Endothelial cell of umbilical vein (primary cell): ENCODE results near the gene DST. TPM values are rescaled to one million over a fixed set of nuclear protein-coding genes. Genes with fewer than 3 reads are reported as not detected.

Source experiments
- BruUV-seq: library from RNA; stranded (reverse); fragments of 400-500 nt; replicated peaks from 2 replicates; lab custom pipeline; 2021; lab: Mats Ljungman, UMichigan
- CTCF ChIA-PET: fragments of 300-600, 350-600 bp; sonication (Branson Sonifier 250); formaldehyde crosslinking; loops from one replicate; lab custom pipeline; 2021; ENCODE audit warnings: antibody characterized with exemption, inconsistent platforms; lab: Charles Lee
- POLR2A ChIA-PET: fragments of 300-600, 350-600 bp; sonication (Branson Sonifier 250); formaldehyde crosslinking; loops from one replicate; lab custom pipeline; 2021; ENCODE audit warnings: antibody characterized with exemption, inconsistent platforms; lab: Charles Lee
- DNase-seq: peaks from one replicate; pipeline ENCODE4 v3.0.0-alpha.2; 2011; ENCODE audit warnings: low read depth, low spot score
- FAIRE-seq: peaks from 2 replicates; lab custom pipeline; 2011; peaks lifted over from hg19 to GRCh38; lab: Jason Lieb, UNC
- H2AFZ ChIP-seq: 2 replicates; pipeline ENCODE4 v1.6.0; 2012; ENCODE audit warnings: low read depth, low read length, control low read depth, inconsistent platforms
- H3K27ac ChIP-seq: 2 replicates; pipeline ENCODE4 v1.5.1; 2011; ENCODE audit warnings: low read depth, mild to moderate bottlenecking, control low read depth, low read length, moderate library complexity; ENCODE audit not compliant: insufficient read depth
- H3K27me3 ChIP-seq, 2 experiments: 2 replicates each; pipeline versions ENCODE4 v1.6.0 to v1.6.1; 2011; ENCODE audit warnings: low read length in 2 of 2, mixed read lengths in 1 of 2; ENCODE audit not compliant: control insufficient read depth in 2 of 2, insufficient read depth in 2 of 2
- H3K36me3 ChIP-seq, 2 experiments: 2 replicates in 1 of 2; 3 replicates in 1 of 2; pipeline ENCODE4 v1.5.1; 2011; ENCODE audit warnings: low read length in 2 of 2, mild to moderate bottlenecking in 1 of 2, moderate library complexity in 1 of 2; ENCODE audit not compliant: control insufficient read depth in 2 of 2, insufficient read depth in 2 of 2; ENCODE audit errors: extremely low read depth in 1 of 2
- H3K4me1 ChIP-seq: 3 replicates; pipeline ENCODE4 v1.5.1; 2011; ENCODE audit warnings: mild to moderate bottlenecking, low read length; ENCODE audit not compliant: control insufficient read depth, insufficient read depth; ENCODE audit errors: extremely low read depth
- H3K4me2 ChIP-seq: 2 replicates; pipeline ENCODE4 v1.6.1; 2011; ENCODE audit warnings: low read length, control low read depth, mixed read lengths; ENCODE audit not compliant: insufficient read depth
- H3K4me3 ChIP-seq, 3 experiments: fragments of 200-600 bp in 1 of 3; sonication (generic), shearing (Covaris generic) in 1 of 3; replicated peaks in 1 of 3; 2 replicates each; pipeline ENCODE4 v1.5.1; 2011 to 2016; ENCODE audit warnings: control low read depth in 3 of 3, low read length in 3 of 3, mild to moderate bottlenecking in 2 of 3, inconsistent platforms in 1 of 3, low read depth in 1 of 3, moderate library complexity in 1 of 3; ENCODE audit not compliant: insufficient read depth in 1 of 3
- H3K79me2 ChIP-seq: 2 replicates; pipeline ENCODE4 v1.6.0; 2012; ENCODE audit warnings: low read length, inconsistent platforms; ENCODE audit not compliant: control insufficient read depth, insufficient read depth
- H3K9ac ChIP-seq: replicated peaks from 2 replicates; pipeline ENCODE3; 2011; ENCODE audit warnings: low read length, control low read depth; ENCODE audit not compliant: insufficient read depth; ENCODE audit errors: extremely low read depth
- H3K9me1 ChIP-seq: replicated peaks from 3 replicates; pipeline ENCODE4 v1.6.0; 2011; ENCODE audit warnings: mild to moderate bottlenecking, low read length; ENCODE audit not compliant: control insufficient read depth, insufficient read depth; ENCODE audit errors: extremely low read depth
- H3K9me3 ChIP-seq: replicated peaks from 2 replicates; pipeline ENCODE4 v1.5.1; 2012; ENCODE audit warnings: low read length, inconsistent platforms; ENCODE audit not compliant: control insufficient read depth, insufficient read depth
- H4K20me1 ChIP-seq: replicated peaks from 2 replicates; pipeline ENCODE3; 2011; ENCODE audit warnings: mild to moderate bottlenecking, low read length; ENCODE audit not compliant: control insufficient read depth, insufficient read depth; ENCODE audit errors: extremely low read depth
- EZH2 ChIP-seq: IDR thresholded peaks from 2 replicates; pipeline ENCODE4 v1.6.1; 2012; ENCODE audit warnings: borderline replicate concordance, low read depth, mild to moderate bottlenecking, moderate library complexity, low read length, inconsistent platforms; ENCODE audit not compliant: severe bottlenecking
- FOS ChIP-seq: IDR thresholded peaks from 2 replicates; pipeline ENCODE4 v1.6.1; 2011; ENCODE audit warnings: mild to moderate bottlenecking, low read length, moderate library complexity, borderline replicate concordance; ENCODE audit not compliant: insufficient read depth
- GATA2 ChIP-seq: IDR thresholded peaks from 2 replicates; pipeline ENCODE4 v1.7.0; 2011; ENCODE audit warnings: low read depth, mild to moderate bottlenecking, moderate library complexity, mixed read lengths, low read length; ENCODE audit not compliant: insufficient read length, insufficient read depth
- JUN ChIP-seq: IDR thresholded peaks from 2 replicates; pipeline ENCODE4 v1.6.1; 2011; ENCODE audit warnings: borderline replicate concordance, low read depth; ENCODE audit not compliant: insufficient read length, insufficient read depth
- MYC ChIP-seq: IDR thresholded peaks from one replicate; pipeline ENCODE4 v1.6.1; 2011; ENCODE audit warnings: mild to moderate bottlenecking, low read depth, low read length
- POLR2A ChIP-seq: IDR thresholded peaks from 2 replicates; pipeline ENCODE4 v1.6.1; 2012; ENCODE audit warnings: low read depth, mild to moderate bottlenecking, control low read depth, low read length
- POLR2AphosphoS5 ChIP-seq: IDR thresholded peaks from 2 replicates; pipeline ENCODE4 v1.6.1; 2012; ENCODE audit warnings: low read depth, mild to moderate bottlenecking, control low read depth, low read length, moderate library complexity; ENCODE audit not compliant: insufficient read depth
- dilution Hi-C: fragments of 300-500 bp; cut with MboI; formaldehyde crosslinking; loops from one replicate; pipeline ENCODE4 v1.15.0; 2019; ENCODE audit warnings: low sequenced_read_pairs; ENCODE audit not compliant: extremely low pct_ligation_motif_present
- intact Hi-C: fragments of 100-400 bp; cut with micrococcal nuclease; formaldehyde crosslinking; loops from one replicate; pipeline ENCODE4 v1.10.0; 2022
- polyA plus RNA-seq, 4 experiments: library from polyadenylated mRNA; depleted of rRNA in 3 of 4; stranded (reverse) in 3 of 4; unstranded in 1 of 4; fragments of >200 nt; gene quantifications; 2 replicates each; pipeline versions ENCODE4 v1.2.1 to v1.2.3, GENCODE V29; 2011 to 2012; ENCODE audit warnings: missing spikeins in 1 of 4
- total RNA-seq: library from RNA; stranded (reverse); gene quantifications from 2 replicates; pipeline ENCODE4 v1.2.3, GENCODE V29; 2021
- TF ChIP-seq, protein P1 (sequence below): IDR thresholded peaks from 2 replicates; pipeline ENCODE4 v1.6.1; 2011; ENCODE audit not compliant: insufficient read depth, insufficient read length
- TF ChIP-seq, protein P2 (sequence below), 2 donors: IDR thresholded peaks; 1 replicate in 1 of 2; 2 replicates in 1 of 2; pipeline ENCODE4 v1.5.1; 2011; ENCODE audit warnings: low read length in 2 of 2, mild to moderate bottlenecking in 2 of 2, moderate library complexity in 2 of 2, control low read depth in 1 of 2, inconsistent platforms in 1 of 2, low read depth in 1 of 2; ENCODE audit not compliant: insufficient read depth in 1 of 2; ENCODE audit errors: extremely low read depth in 1 of 2

The DST gene
- total and polyA plus RNA-seq, 2 donors (not counting 3 experiments of a cell fraction or from before 2014, with no cell fraction given) = 62.3 to 253 TPM

DNA sequence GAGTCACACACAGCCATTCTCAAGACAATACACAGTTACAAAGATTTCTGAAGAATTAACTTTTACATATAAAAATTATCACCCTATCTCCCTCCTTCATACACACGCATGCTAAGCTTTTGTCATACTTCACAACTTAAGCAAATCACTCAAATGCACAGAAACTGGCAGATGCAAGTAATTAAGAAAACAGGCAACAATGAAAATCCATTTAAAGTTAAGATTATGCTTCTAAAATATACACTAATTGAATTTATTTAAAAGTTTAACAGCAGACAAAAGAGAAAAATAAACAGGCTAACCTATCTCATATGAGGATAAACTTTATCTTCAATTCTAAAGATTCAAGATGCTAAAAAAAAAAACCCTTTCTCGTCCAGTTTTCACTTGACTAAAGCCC lies 68.4 kb downstream of the DST start:
- Histone ChIP-seq H3K9ac (no peak overlapping the region), H3K4me2 (no peak overlapping the region), H4K20me1 (peaks cover 2% of the 10 kb centered on the region), H3K9me1 (no peaks in the 10 kb centered on the region), H3K4me1 (peaks cover under 1% of the 10 kb centered on the region), H3K27me3 (no peaks in the 10 kb centered on the region), H3K79me2 (no peaks in the 10 kb centered on the region), H3K36me3 (peaks cover 0 to 7% of the 10 kb centered on the region in 2 experiments), H2AFZ (no peak overlapping the region), H3K27ac (no peak overlapping the region), H3K4me3 (no peak overlapping the region), H3K9me3 (no peaks in the 10 kb centered on the region)
- DNase-seq (no peak), FAIRE-seq (no peak)
- no TSS peak for BruUV-seq
- TF ChIP-seq FOS = peak; percentile 20
- TF ChIP-seq, protein P1, sequence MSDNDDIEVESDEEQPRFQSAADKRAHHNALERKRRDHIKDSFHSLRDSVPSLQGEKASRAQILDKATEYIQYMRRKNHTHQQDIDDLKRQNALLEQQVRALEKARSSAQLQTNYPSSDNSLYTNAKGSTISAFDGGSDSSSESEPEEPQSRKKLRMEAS = no peak
- dilution Hi-C loops (no loop called here), intact Hi-C loops (no loop called here)
- ChIA-PET POLR2A (interaction anchor here (0.7 kb wide), 1 partner anchor 50 kb away, joined by 3 read pairs; no protein-coding TSS in a partner anchor), CTCF (no interaction called here)

DNA sequence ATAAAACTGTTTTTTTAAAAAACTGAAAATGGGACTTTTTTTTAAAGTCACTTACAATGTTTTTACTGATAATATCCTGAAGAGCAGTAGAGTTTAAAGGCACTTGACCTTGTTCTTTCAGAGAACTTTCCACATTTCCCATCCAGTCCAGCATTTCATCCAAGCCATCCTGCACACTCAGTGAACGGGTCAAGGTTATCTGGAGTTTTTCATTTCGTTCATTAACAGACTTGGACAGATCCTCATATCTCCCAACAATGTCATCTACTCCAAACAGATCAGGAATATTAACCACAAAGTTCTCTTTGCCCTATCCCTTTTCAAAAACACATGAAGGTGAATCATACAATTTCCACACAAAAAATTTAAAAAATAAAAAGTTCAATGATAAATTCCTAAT lies 69.1 kb downstream of the DST start:
- H3K9me1 ChIP-seq = no peaks in the 10 kb centered on the region
- H4K20me1 ChIP-seq = peaks cover 2% of the 10 kb centered on the region
- intact Hi-C loops = no loop called here
- FAIRE-seq (no peak), DNase-seq (peak; percentile 24)
- H3K9ac ChIP-seq = no peak overlapping the region
- H3K4me2 ChIP-seq = no peak overlapping the region
- H3K27me3 ChIP-seq = no peaks in the 10 kb centered on the region
- no peaks in the 10 kb centered on the region for H3K4me1 ChIP-seq
- no peak overlapping the region for H3K4me3 ChIP-seq
- H2AFZ ChIP-seq = no peak overlapping the region
- dilution Hi-C loops = no loop called here
- H3K9me3 ChIP-seq = no peaks in the 10 kb centered on the region
- TF ChIP-seq EZH2 = no peak
- TF ChIP-seq MYC = no peak
- TF ChIP-seq POLR2AphosphoS5 = no peak
- TF ChIP-seq JUN = no peak
- no peak for TF ChIP-seq POLR2A
- no peak for TF ChIP-seq GATA2
- TF ChIP-seq, protein P2, sequence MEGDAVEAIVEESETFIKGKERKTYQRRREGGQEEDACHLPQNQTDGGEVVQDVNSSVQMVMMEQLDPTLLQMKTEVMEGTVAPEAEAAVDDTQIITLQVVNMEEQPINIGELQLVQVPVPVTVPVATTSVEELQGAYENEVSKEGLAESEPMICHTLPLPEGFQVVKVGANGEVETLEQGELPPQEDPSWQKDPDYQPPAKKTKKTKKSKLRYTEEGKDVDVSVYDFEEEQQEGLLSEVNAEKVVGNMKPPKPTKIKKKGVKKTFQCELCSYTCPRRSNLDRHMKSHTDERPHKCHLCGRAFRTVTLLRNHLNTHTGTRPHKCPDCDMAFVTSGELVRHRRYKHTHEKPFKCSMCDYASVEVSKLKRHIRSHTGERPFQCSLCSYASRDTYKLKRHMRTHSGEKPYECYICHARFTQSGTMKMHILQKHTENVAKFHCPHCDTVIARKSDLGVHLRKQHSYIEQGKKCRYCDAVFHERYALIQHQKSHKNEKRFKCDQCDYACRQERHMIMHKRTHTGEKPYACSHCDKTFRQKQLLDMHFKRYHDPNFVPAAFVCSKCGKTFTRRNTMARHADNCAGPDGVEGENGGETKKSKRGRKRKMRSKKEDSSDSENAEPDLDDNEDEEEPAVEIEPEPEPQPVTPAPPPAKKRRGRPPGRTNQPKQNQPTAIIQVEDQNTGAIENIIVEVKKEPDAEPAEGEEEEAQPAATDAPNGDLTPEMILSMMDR (IDR thresholded peaks at IDR 0.05; ENCODE audit: extremely low read depth in 1 of 2, insufficient read depth in 1 of 2, low read depth in 1 of 2, low read length in 2 of 2) = no peak
- TF ChIP-seq FOS = no peak
- TF ChIP-seq, protein P1 = no peak
- ChIA-PET CTCF (interaction anchor here (0.9 to 1.6 kb wide), 4 partner anchors 20 to 212 kb away, joined by 3 to 13 read pairs (median 4); no protein-coding TSS in a partner anchor), POLR2A (no interaction called here)
- peaks cover 0 to 7% of the 10 kb centered on the region in 2 experiments for H3K36me3 ChIP-seq
- BruUV-seq = no TSS peak
- H3K79me2 ChIP-seq = no peaks in the 10 kb centered on the region
- no peak overlapping the region for H3K27ac ChIP-seq
